GM21528 (cell line): ENCODE measurements around the gene CLDN7.

Source experiments
- ATAC-seq: cut with Tn5 transposase; IDR thresholded peaks from one replicate; pipeline ENCODE4 v1.9.1; 2021; ENCODE audit warnings: mild to moderate bottlenecking, moderate library complexity; ENCODE audit not compliant: unreplicated experiment, low FRiP score

The CLDN7 gene

GRCh38 chr17:7289256-7290032, 27.2 kb upstream of the CLDN7 start:
- no peak for ATAC-seq

GRCh38 chr17:7285679-7286078, 23.4 kb upstream of the CLDN7 start:
- no peak for ATAC-seq

GRCh38 chr17:7284911-7285310, 22.6 kb upstream of the CLDN7 start:
- no peak for ATAC-seq

GRCh38 chr17:7283471-7284216, 21.4 kb upstream of the CLDN7 start:
- ATAC-seq = no peak

GRCh38 chr17:7282752-7283321, 20.6 kb upstream of the CLDN7 start:
- ATAC-seq = no peak

GRCh38 chr17:7281953-7282751, 19.9 kb upstream of the CLDN7 start:
- no peak for ATAC-seq

- ATAC-seq = no peak
Observed at GRCh38 chr17:7281074-7281952, 19.0 kb upstream of the CLDN7 start, which contains the start of gene SLC2A4. Gene SLC2A4, plus strand, starts transcription at chr17:7281718. Its CDS starts 217 bp downstream, at chr17:7281935.

- ATAC-seq = no peak
Observed at GRCh38 chr17:7280519-7281073, 18.3 kb upstream of the CLDN7 start.

- no peak for ATAC-seq
Observed at GRCh38 chr17:7279448-7279847, 17.2 kb upstream of the CLDN7 start.

- ATAC-seq = no peak
Observed at GRCh38 chr17:7266784-7267183, 4.5 kb upstream of the CLDN7 start.

- no peak for ATAC-seq
Observed at GRCh38 chr17:7263801-7264078, 1.5 kb upstream of the CLDN7 start.

- ATAC-seq = no peak
Observed at GRCh38 chr17:7262935-7263800, 890 bp upstream of the CLDN7 start.

- no peak for ATAC-seq
Observed at GRCh38 chr17:7261379-7262191, 693 bp downstream of the CLDN7 start.

GRCh38 chr17:7260651-7261378, 1.5 kb downstream of the CLDN7 start:
- no peak for ATAC-seq

GRCh38 chr17:7260151-7260550, 2.1 kb downstream of the CLDN7 start:
- no peak for ATAC-seq

GRCh38 chr17:7259555-7259889, 2.8 kb downstream of the CLDN7 start:
- ATAC-seq = no peak
